Measurements from ENCODE around the gene DVL1. TPM values are rescaled to one million over a fixed set of nuclear protein-coding genes. Genes with fewer than 3 reads are reported as not detected.

The DVL1 gene
- total and polyA plus RNA-seq, 2 of the 13 experiments (the other 11 are each of a cell fraction or from before 2014, with no cell fraction given), result 30.8 to 60.4 TPM

DNA sequence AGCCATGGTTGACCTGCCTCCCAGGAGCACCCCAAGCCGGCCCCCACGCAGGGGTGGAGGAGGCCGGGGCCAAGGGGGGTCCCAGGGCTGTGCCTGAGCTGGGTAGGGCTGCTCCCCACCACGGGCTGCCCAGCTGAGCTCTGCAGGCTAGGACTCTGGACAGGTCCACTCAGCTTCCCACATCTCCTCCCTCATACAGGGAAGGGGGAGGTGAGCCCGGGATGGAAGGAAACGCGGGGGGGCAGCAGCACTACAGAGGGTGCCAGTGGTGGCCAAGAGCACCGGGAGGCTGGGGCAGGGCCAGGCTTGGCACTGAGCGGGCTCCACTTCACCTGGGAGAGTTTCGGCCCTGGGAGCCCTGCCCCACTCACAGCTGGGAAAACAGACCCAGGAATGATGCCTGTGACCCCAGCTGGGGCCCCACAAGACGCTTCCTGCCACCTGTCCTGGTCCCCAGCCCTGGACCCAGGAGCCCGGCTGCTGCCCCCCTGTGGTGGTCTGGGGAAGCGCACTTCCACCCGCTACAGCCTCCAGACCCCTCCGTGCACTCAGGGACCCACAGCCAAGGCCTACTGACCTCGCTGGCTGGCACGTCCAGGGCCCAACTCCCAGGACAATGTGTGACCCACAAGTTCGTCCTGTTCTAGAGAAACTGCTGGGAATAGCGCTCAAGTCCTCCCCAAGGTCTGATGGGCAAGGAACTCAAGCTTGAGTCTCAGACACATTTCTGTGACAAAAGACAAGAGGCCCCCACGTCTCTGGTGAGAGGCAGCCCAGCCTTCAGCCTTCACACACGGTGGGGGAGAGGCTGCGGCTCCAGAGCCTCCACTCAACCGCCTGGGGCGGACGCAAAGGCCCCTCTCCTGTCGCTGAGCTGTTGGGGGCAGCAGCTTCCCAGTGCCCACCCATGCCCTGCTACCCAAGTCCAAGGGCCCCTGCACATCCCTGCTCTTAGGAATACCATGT, 22.8 kb upstream of the DVL1 start (continued):
- no peak for TF ChIP-seq ZMYM3 (CRISPR knock-in tag; IDR thresholded peaks at IDR 0.05)
- no peak for TF ChIP-seq KDM5B (CRISPR knock-in tag; IDR thresholded peaks at IDR 0.05; ENCODE audit: borderline replicate concordance)
- no peak for TF ChIP-seq MTF2 (CRISPR knock-in tag; IDR thresholded peaks at IDR 0.05; ENCODE audit: borderline replicate concordance)
- TF ChIP-seq PCBP1 (IDR thresholded peaks at IDR 0.05; ENCODE audit: borderline replicate concordance, low read depth, low read length), result 0 out of 2 replicates have a peak, but pooled peaks have one; percentile 8
- TF ChIP-seq, protein P1, sequence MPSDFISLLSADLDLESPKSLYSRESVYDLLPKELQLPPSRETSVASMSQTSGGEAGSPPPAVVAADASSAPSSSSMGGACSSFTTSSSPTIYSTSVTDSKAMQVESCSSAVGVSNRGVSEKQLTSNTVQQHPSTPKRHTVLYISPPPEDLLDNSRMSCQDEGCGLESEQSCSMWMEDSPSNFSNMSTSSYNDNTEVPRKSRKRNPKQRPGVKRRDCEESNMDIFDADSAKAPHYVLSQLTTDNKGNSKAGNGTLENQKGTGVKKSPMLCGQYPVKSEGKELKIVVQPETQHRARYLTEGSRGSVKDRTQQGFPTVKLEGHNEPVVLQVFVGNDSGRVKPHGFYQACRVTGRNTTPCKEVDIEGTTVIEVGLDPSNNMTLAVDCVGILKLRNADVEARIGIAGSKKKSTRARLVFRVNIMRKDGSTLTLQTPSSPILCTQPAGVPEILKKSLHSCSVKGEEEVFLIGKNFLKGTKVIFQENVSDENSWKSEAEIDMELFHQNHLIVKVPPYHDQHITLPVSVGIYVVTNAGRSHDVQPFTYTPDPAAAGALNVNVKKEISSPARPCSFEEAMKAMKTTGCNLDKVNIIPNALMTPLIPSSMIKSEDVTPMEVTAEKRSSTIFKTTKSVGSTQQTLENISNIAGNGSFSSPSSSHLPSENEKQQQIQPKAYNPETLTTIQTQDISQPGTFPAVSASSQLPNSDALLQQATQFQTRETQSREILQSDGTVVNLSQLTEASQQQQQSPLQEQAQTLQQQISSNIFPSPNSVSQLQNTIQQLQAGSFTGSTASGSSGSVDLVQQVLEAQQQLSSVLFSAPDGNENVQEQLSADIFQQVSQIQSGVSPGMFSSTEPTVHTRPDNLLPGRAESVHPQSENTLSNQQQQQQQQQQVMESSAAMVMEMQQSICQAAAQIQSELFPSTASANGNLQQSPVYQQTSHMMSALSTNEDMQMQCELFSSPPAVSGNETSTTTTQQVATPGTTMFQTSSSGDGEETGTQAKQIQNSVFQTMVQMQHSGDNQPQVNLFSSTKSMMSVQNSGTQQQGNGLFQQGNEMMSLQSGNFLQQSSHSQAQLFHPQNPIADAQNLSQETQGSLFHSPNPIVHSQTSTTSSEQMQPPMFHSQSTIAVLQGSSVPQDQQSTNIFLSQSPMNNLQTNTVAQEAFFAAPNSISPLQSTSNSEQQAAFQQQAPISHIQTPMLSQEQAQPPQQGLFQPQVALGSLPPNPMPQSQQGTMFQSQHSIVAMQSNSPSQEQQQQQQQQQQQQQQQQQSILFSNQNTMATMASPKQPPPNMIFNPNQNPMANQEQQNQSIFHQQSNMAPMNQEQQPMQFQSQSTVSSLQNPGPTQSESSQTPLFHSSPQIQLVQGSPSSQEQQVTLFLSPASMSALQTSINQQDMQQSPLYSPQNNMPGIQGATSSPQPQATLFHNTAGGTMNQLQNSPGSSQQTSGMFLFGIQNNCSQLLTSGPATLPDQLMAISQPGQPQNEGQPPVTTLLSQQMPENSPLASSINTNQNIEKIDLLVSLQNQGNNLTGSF (CRISPR knock-in tag; IDR thresholded peaks at IDR 0.05), result no peak
- no peak for TF ChIP-seq SIN3B (IDR thresholded peaks at IDR 0.05; ENCODE audit: low read length)
- no peak for TF ChIP-seq ZMAT3 (CRISPR knock-in tag; conservative IDR thresholded peaks at IDR 0.05)
- no peak for TF ChIP-seq ZKSCAN1 (IDR thresholded peaks at IDR 0.05; ENCODE audit: low read length)
- 0 out of 2 replicates have a peak, but pooled peaks have one; percentile 22 for TF ChIP-seq NFKB2 (CRISPR knock-in tag; IDR thresholded peaks at IDR 0.05; ENCODE audit: borderline replicate concordance)
- no peak for TF ChIP-seq ZNF256 (CRISPR knock-in tag; conservative IDR thresholded peaks at IDR 0.05)
- TF ChIP-seq ZNF232 (CRISPR knock-in tag; IDR thresholded peaks at IDR 0.05; ENCODE audit: borderline replicate concordance), result no peak
- TF ChIP-seq, protein P2, sequence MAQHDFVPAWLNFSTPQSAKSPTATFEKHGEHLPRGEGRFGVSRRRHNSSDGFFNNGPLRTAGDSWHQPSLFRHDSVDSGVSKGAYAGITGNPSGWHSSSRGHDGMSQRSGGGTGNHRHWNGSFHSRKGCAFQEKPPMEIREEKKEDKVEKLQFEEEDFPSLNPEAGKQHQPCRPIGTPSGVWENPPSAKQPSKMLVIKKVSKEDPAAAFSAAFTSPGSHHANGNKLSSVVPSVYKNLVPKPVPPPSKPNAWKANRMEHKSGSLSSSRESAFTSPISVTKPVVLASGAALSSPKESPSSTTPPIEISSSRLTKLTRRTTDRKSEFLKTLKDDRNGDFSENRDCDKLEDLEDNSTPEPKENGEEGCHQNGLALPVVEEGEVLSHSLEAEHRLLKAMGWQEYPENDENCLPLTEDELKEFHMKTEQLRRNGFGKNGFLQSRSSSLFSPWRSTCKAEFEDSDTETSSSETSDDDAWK (CRISPR knock-in tag; IDR thresholded peaks at IDR 0.05), result no peak
- no peak for TF ChIP-seq ZBTB7B (CRISPR knock-in tag; IDR thresholded peaks at IDR 0.05)
- TF ChIP-seq ZNF720 (CRISPR knock-in tag; IDR thresholded peaks at IDR 0.05), result no peak
- no peak for TF ChIP-seq ZBTB34 (CRISPR knock-in tag; IDR thresholded peaks at IDR 0.05)
- TF ChIP-seq, protein P3, sequence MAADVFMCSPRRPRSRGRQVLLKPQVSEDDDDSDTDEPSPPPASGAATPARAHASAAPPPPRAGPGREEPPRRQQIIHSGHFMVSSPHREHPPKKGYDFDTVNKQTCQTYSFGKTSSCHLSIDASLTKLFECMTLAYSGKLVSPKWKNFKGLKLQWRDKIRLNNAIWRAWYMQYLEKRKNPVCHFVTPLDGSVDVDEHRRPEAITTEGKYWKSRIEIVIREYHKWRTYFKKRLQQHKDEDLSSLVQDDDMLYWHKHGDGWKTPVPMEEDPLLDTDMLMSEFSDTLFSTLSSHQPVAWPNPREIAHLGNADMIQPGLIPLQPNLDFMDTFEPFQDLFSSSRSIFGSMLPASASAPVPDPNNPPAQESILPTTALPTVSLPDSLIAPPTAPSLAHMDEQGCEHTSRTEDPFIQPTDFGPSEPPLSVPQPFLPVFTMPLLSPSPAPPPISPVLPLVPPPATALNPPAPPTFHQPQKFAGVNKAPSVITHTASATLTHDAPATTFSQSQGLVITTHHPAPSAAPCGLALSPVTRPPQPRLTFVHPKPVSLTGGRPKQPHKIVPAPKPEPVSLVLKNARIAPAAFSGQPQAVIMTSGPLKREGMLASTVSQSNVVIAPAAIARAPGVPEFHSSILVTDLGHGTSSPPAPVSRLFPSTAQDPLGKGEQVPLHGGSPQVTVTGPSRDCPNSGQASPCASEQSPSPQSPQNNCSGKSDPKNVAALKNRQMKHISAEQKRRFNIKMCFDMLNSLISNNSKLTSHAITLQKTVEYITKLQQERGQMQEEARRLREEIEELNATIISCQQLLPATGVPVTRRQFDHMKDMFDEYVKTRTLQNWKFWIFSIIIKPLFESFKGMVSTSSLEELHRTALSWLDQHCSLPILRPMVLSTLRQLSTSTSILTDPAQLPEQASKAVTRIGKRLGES (CRISPR knock-in tag; IDR thresholded peaks at IDR 0.05; ENCODE audit: borderline replicate concordance), result no peak
- TF ChIP-seq ZNF781 (CRISPR knock-in tag; IDR thresholded peaks at IDR 0.05; ENCODE audit: borderline replicate concordance, not compliant biosample characterization), result no peak
- TF ChIP-seq ZNF432 (CRISPR knock-in tag; IDR thresholded peaks at IDR 0.05; ENCODE audit: borderline replicate concordance), result no peak

All from HepG2 (cell line).